Right lobe of liver (tissue), 4 donors: Measurements from ENCODE around the gene VPS33A.

Experiments
- CTCF ChIP-seq, 4 donors: fragments of 200-600 bp in 3 of 4; fragments of 450-650 bp in 1 of 4; IDR thresholded peaks; one replicate each; pipeline versions ENCODE4 v1.5.1 to v1.8.0; 2016 to 2022; ENCODE audit warnings: antibody characterized with exemption in 4 of 4, mild to moderate bottlenecking in 2 of 4
- POLR2A ChIP-seq: fragments of 450-650 bp; IDR thresholded peaks from one replicate; pipeline ENCODE4 v1.6.1; 2017; ENCODE audit warnings: antibody characterized with exemption, mild to moderate bottlenecking
- donor health status: DM: no; HTN: no; CAD: no.
- donor health status: DM: no; HTN: no; CAD: no.
- donor health status: DM: no; HTN: yes; CAD: no.

DNA sequence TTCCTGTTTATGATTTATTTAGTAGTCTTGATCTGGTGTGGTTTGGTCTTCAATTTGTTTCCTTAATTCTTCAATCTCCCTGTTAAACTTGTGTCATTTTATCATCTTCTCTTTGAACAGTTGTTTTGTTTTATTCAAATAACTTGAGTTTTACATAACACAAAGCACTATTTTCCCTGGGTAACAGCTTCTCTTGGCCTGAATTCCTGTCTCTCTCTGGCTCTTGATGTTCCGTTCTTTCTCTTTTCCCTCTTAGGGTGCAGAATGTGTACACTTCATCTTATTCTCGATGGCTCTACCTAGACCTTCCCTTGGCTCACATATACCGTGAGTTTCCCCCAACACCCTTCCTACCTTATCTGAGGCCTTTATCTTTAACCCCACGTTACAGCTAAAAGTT is 36.8 kb upstream of the VPS33A start:
- no peak for TF ChIP-seq CTCF (IDR thresholded peaks at IDR 0.05)
- TF ChIP-seq POLR2A: no peak
